ENCODE measurements around the gene HSPD1. TPM values are rescaled to one million over a fixed set of nuclear protein-coding genes. Genes with fewer than 3 reads are reported as not detected.

Gene HSPD1
- total RNA-seq, 2 donors from 2014 or later = 232 to 794 TPM

DNA sequence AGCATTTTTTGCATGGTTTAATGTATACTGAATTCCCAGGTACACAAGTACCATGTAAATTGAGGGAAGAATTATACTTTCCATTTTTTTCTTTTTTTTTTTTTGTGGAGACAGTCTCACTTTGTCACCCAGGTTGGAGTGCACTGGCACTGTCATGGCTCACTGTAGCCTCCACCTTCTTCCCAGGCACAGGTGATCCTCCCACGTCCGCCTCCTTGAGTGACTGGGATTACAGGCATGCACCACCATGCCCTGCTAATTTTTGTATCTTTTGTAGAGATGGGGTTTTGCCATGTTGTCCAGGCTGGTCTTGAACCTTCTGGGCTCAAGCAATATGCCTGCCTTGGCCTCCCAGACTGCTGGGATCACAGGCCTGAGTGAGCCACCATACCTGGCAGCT lies 4.4 kb upstream of the HSPD1 start:
- H3K27ac ChIP-seq = no peak overlapping the region
- no peak overlapping the region for H3K4me3 ChIP-seq
- H3K9me3 ChIP-seq = no peaks in the 10 kb centered on the region
- H3K9ac ChIP-seq (ENCODE audit: low read depth in 2 of 2, low read length in 2 of 2) = no peak overlapping the region
- no peak for DNase-seq
- intact Hi-C loops (cut with DNase I) = no loop called here
- no peaks in the 10 kb centered on the region for H3K27me3 ChIP-seq
- H3K4me1 ChIP-seq = peaks cover 5% of the 10 kb centered on the region
- peaks cover 4% of the 10 kb centered on the region for H3K36me3 ChIP-seq
- TF ChIP-seq, protein P1, sequence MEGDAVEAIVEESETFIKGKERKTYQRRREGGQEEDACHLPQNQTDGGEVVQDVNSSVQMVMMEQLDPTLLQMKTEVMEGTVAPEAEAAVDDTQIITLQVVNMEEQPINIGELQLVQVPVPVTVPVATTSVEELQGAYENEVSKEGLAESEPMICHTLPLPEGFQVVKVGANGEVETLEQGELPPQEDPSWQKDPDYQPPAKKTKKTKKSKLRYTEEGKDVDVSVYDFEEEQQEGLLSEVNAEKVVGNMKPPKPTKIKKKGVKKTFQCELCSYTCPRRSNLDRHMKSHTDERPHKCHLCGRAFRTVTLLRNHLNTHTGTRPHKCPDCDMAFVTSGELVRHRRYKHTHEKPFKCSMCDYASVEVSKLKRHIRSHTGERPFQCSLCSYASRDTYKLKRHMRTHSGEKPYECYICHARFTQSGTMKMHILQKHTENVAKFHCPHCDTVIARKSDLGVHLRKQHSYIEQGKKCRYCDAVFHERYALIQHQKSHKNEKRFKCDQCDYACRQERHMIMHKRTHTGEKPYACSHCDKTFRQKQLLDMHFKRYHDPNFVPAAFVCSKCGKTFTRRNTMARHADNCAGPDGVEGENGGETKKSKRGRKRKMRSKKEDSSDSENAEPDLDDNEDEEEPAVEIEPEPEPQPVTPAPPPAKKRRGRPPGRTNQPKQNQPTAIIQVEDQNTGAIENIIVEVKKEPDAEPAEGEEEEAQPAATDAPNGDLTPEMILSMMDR (IDR thresholded peaks at IDR 0.05) = no peak

- intact Hi-C loops (cut with DNase I) = no loop called here
- Histone ChIP-seq H3K4me3 (no peak overlapping the region), H3K4me1 (peaks cover 5% of the 10 kb centered on the region), H3K36me3 (peaks cover 4% of the 10 kb centered on the region), H3K27ac (peak overlapping the region; percentile 46), H3K9me3 (no peaks in the 10 kb centered on the region), H3K9ac (ENCODE audit: low read depth in 2 of 2, low read length in 2 of 2) (peak overlapping the region in 1 of 2 donors; percentile 48), H3K27me3 (no peaks in the 10 kb centered on the region)
- DNase-seq = no peak
- TF ChIP-seq, protein P1 (IDR thresholded peaks at IDR 0.05) = no peak
Observed at GRCh38 chr2:197502685-197503084, 3.0 kb upstream of the HSPD1 start.

DNA sequence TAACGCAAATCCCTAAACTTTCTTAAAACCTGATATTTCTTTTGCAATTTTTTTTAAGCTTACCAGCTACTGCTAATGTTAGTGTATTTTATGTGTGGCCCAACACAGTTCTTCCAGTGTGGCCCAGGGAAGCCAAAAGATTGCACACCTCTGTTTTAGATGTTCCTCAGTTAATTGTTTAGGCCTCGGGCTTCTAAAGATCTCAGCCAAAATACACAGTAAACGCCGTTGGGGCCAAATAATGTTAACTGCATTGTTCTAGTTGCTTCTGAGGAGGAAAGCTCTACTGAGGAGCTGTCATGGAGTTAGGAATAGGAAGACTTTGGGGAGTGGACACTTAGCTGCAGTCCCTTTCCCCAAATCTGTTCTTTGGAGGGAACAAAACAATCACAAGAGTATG lies 2.6 kb upstream of the HSPD1 start:
- Histone ChIP-seq H3K36me3 (peaks cover 4% of the 10 kb centered on the region), H3K9me3 (no peaks in the 10 kb centered on the region), H3K4me1 (peaks cover 5% of the 10 kb centered on the region), H3K27ac (peak overlapping the region; percentile 46), H3K27me3 (no peaks in the 10 kb centered on the region), H3K4me3 (peak overlapping the region; percentile 74), H3K9ac (ENCODE audit: low read depth in 2 of 2, low read length in 2 of 2) (peak overlapping the region in 1 of 2 donors; percentile 48)
- DNase-seq = no peak
- intact Hi-C loops (cut with DNase I) = no loop called here
- TF ChIP-seq, protein P1 (IDR thresholded peaks at IDR 0.05) = no peak

GRCh38 chr2:197500503-197501131 lies 977 bp upstream of the HSPD1 start:
- Histone ChIP-seq H3K27me3 (no peaks in the 10 kb centered on the region), H3K4me1 (peaks cover 11% of the 10 kb centered on the region), H3K9me3 (no peaks in the 10 kb centered on the region), H3K36me3 (peaks cover 7% of the 10 kb centered on the region), H3K4me3 (peak overlapping the region; percentile 74), H3K27ac (peak overlapping the region; percentile 99), H3K9ac (ENCODE audit: low read depth in 2 of 2, low read length in 2 of 2) (peak overlapping the region; percentile 77 to 83)
- TF ChIP-seq, protein P1 (IDR thresholded peaks at IDR 0.05) = no peak
- intact Hi-C loops (cut with DNase I) = no loop called here
- DNase-seq = no peak

DNA sequence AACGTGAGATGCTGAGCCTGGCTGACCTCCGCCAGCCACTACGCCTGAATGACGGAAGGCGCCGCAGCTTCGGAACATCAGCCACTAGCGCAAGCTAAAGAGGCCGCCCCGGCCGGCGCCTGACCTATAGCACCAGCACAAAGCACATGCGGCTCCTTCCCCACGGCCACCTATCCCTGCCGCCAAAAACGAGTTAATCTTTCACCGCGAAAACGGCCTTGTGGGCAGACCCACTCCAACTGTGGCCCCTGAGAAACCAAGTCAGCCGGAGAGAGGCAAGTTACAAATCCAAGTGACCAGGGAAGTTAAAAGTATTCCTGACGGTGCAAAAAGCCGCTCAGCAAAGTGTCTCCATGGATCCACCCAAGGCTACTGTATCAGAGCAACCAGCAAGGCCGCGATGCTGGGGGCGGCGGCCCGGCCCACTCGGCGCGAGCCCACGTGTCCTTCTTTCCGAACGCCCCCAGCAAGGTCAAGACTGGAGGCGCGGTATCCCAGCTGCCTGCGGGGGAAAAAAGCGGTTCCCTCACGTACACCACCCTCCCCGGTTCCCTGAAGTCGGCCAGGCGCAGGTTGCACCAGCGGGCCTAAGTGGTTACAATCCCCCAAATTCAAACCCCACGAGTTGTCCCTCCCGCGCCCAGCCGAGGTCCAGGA lies 575 bp downstream of the HSPD1 start:
- peak; percentile 67 for DNase-seq
- H3K27me3 ChIP-seq = no peaks in the 10 kb centered on the region
- peaks cover 11% of the 10 kb centered on the region for H3K4me1 ChIP-seq
- H3K4me3 ChIP-seq = peak overlapping the region; percentile 74
- H3K27ac ChIP-seq = peak overlapping the region; percentile 99
- peaks cover 3% of the 10 kb centered on the region for H3K36me3 ChIP-seq
- H3K9me3 ChIP-seq = no peaks in the 10 kb centered on the region
- intact Hi-C loops (cut with DNase I) = no loop called here
- peak overlapping the region; percentile 83 to 94 for H3K9ac ChIP-seq (ENCODE audit: low read depth in 2 of 2, low read length in 2 of 2)
- TF ChIP-seq, protein P1 (IDR thresholded peaks at IDR 0.05) = no peak

Data from colonic mucosa (tissue), 4 donors.